Measurements from ENCODE around the gene ETNK2. TPM values are rescaled to one million over a fixed set of nuclear protein-coding genes. Genes with fewer than 3 reads are reported as not detected.

ETNK2 gene, protein sequence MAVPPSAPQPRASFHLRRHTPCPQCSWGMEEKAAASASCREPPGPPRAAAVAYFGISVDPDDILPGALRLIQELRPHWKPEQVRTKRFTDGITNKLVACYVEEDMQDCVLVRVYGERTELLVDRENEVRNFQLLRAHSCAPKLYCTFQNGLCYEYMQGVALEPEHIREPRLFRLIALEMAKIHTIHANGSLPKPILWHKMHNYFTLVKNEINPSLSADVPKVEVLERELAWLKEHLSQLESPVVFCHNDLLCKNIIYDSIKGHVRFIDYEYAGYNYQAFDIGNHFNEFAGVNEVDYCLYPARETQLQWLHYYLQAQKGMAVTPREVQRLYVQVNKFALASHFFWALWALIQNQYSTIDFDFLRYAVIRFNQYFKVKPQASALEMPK
- 8.0 and 11.2 TPM in 2 replicates for total RNA-seq

DNA sequence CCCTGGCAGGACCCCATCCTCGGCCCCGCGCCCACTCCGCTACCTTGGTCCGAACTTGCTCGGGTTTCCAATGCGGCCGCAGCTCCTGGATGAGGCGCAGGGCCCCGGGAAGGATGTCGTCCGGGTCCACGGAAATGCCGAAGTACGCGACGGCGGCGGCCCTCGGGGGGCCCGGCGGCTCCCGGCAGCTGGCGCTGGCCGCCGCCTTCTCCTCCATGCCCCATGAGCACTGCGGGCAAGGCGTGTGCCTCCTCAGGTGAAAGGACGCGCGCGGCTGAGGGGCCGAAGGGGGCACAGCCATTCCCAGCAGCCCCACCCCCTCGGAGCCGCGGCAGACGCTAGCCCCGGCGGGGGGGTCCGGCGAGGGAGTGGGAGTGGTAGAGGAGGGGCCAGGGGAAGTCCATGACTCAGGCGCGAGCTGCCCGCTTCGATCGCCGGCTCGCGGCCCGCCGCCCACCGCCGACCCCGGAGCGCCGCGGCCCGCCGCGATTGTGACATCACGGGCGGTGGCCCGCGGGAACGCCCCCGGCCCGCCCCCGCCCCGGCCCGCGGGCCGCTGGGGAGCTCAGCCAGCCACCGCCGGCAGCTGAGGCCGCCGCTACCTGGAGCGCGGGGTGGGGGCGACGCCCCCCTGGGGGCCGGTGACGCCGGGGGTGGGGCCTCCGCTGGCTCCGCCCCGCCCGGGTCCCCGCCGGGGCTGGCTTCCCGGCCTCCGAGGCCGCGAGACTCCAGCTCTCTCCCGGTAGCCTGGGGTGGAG lies at the start of gene ETNK2:
Gene ETNK2 (minus strand): TSS at position 493 of the 758 bp plus-strand sequence. CDS start 192 bp downstream, at position 301.

DNA sequence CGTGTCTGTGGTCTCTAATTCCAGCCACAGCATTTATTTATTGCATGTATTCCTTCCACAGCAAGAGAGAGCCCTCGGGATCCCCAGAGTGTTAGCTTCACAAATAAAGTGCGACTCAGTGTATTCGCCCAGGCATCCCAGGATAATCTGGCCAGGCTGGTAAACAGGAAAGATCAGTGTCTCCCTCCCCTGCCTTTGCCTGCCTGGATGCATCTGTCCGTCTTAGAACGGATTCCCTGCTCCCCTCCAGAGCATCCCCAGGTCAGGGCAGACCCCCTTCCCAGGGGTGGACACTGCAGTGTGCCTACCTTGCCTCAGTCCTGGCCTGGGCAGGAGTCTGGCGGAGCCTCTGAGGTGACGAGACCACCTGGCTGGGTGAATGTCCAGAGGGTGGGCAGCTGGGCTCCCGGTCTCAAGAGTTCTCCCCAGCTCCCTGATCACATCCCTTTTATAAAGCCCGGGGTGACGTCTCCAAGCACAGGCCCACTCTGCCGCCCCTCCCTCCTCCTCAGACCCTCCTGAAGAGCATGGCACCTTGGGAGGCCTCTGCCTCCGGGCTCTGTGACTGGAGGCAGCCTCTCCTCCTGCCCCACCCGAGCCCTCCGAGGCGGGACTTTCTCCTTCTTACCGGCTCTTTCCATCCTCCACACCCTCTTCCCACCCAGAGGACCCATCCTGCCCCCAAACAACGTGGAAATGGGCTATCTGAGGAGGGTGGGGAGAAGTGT lies 44.4 kb upstream of the ETNK2 start, which contains the start of gene KISS1:
Gene KISS1 (minus strand): TSS at position 424 of the 728 bp plus-strand sequence. CDS start 3,615 bp downstream, outside the sequence.

DNA sequence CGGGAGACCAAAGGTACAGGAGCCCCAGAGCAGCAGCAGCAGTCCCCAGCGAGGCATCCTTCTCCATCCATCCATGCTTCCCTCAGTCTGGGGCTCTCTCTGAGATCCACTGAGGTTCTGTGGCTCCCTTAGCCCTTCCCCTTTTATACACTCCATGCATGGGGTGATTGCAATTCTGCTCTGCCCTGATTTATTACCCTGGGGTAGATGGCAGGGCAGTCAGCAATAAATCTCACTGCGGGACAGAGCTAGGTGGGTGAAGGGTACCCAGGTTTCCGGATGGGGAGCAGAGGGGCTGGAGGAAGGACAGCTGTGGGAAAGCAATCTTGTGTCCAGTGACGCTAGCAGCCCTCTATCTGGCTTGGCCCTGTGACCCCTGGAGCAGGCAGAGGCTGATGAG lies 14.4 kb upstream of the ETNK2 start, which contains the start of gene REN:
Gene REN (minus strand): TSS at position 119 of the 400 bp plus-strand sequence. CDS start 44 bp downstream, at position 75.

Other genes starting within 250 kb of the ETNK2 start
- gene SOX13, start 78.9 kb downstream of the ETNK2 start, total RNA-seq: 20.9 and 24.4 TPM in 2 replicates
- 0.07 TPM in 1 of 2 replicates, not detected in the other for gene REN, start 14.3 kb upstream of the ETNK2 start, total RNA-seq
- not detected in 2 replicates for gene KISS1, start 44.4 kb upstream of the ETNK2 start, total RNA-seq
- gene GOLT1A, start 61.9 kb upstream of the ETNK2 start, total RNA-seq: not detected in 2 replicates
- 9.3 and 21.9 TPM in 2 replicates for gene PLEKHA6, start 207.9 kb upstream of the ETNK2 start, total RNA-seq

Measured in thoracic aorta endothelial cell (primary cell).